SH-SY5Y (cell line): ENCODE data around the gene VAT1L.

Source experiments
- GATA2 ChIP-seq: IDR thresholded peaks from 2 replicates; pipeline ENCODE4 v1.6.1; 2011; ENCODE audit warnings: mild to moderate bottlenecking, low read depth, low read length
- GATA3 ChIP-seq: IDR thresholded peaks from 2 replicates; pipeline ENCODE4 v1.6.1; 2011; ENCODE audit warnings: low read depth, mild to moderate bottlenecking, low read length, moderate library complexity

- TF ChIP-seq GATA3 (no peak), GATA2 (no peak)
Measured at GRCh38 chr16:77937473-77938149, 149.2 kb downstream of the VAT1L start.
